ENCODE results near the gene CNTRL. TPM values are rescaled to one million over a fixed set of nuclear protein-coding genes. Genes with fewer than 3 reads are reported as not detected.

The CNTRL gene
- polyA plus RNA-seq, 1 of the 3 experiments (the other 2 are of a cell fraction), result 3.6 TPM

DNA sequence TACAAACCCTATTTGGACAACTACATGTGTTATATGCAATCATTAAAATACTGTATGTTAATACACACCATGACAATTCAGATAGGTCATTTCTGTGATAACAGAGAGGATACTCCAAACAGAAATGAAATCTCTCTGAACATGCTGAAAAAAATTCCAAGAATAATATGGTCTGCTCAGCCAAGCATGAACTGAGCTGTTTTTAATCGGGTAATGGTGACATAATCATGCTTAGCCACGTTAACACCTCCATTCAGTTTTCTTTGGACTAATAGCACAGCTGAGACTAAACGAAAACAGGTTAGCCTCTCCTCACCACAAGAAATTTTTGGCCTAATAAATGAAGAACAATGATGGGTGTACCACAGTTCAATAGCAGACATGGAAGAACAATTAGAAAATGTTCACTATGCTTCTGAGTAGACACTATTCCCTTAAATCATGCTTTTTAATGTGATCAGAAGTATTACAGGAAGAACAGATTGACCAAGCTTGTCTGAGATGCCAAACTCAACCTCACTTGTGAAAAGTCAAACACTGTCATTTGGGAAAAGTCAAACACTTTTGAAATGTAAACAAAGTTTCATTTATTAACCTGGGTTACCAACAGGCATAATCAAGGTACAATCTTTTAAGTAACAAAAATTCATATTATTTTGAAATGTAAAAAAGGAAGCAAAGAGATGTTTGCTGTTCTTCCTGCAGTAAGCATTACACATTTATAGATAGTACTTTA, 107.5 kb downstream of the CNTRL start:
- Histone ChIP-seq H3K79me2 (ENCODE audit: insufficient read depth) (peaks cover 83% of the 10 kb centered on the region), H3K9ac (no peak overlapping the region), H4K20me1 (ENCODE audit: insufficient read depth) (peaks cover 28% of the 10 kb centered on the region), H3K9me2 (no peaks in the 10 kb centered on the region), H3K36me3 (replicated peaks in 1 of 2; ENCODE audit: control insufficient read depth in 1 of 2, insufficient read depth in 2 of 2, low read length in 1 of 2) (peaks cover 66 to 78% of the 10 kb centered on the region in 2 experiments), H2AFZ (ENCODE audit: low read depth) (no peak overlapping the region), H3K4me1 (ENCODE audit: control insufficient read depth in 1 of 2, insufficient read depth in 2 of 2, low read depth in 1 of 2, low read length in 1 of 2) (peaks cover 0 to 6% of the 10 kb centered on the region in 2 experiments; a peak in 1 of 4 replicates), H3K27ac (ENCODE audit: low read depth in 2 of 2, low read length in 1 of 2) (no peak overlapping the region), H3K4me3 (ENCODE audit: low read depth in 2 of 2, low read length in 1 of 2) (no peak overlapping the region), H3F3A (replicated peaks; ENCODE audit: insufficient read depth) (no peaks in the 10 kb centered on the region), H3K9me3 (no peaks in the 10 kb centered on the region), H3K27me3 (ENCODE audit: insufficient read depth) (no peaks in the 10 kb centered on the region), H3K4me2 (no peak overlapping the region)
- DNase-seq, result no peak
- WGBS (ENCODE audit: low lambda C conversion rate), result 98% methylated on average over 3 of the region's 3 CpGs
- POLR2A ChIA-PET, result interaction anchor here (0.6 kb wide), 1 partner anchor 96 kb away, joined by 3 read pairs; no protein-coding TSS in a partner anchor
- CTCF ChIA-PET, result interaction anchor here (0.9 kb wide), 1 partner anchor 138 kb away, joined by 3 read pairs; no protein-coding TSS in a partner anchor
- no peak for TF ChIP-seq SIN3A (IDR thresholded peaks at IDR 0.05; ENCODE audit: borderline replicate concordance, low read depth, low read length)
- TF ChIP-seq, protein P1, sequence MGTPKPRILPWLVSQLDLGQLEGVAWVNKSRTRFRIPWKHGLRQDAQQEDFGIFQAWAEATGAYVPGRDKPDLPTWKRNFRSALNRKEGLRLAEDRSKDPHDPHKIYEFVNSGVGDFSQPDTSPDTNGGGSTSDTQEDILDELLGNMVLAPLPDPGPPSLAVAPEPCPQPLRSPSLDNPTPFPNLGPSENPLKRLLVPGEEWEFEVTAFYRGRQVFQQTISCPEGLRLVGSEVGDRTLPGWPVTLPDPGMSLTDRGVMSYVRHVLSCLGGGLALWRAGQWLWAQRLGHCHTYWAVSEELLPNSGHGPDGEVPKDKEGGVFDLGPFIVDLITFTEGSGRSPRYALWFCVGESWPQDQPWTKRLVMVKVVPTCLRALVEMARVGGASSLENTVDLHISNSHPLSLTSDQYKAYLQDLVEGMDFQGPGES (IDR thresholded peaks at IDR 0.05; ENCODE audit: low read depth, low read length), result no peak
- TF ChIP-seq, protein P2, sequence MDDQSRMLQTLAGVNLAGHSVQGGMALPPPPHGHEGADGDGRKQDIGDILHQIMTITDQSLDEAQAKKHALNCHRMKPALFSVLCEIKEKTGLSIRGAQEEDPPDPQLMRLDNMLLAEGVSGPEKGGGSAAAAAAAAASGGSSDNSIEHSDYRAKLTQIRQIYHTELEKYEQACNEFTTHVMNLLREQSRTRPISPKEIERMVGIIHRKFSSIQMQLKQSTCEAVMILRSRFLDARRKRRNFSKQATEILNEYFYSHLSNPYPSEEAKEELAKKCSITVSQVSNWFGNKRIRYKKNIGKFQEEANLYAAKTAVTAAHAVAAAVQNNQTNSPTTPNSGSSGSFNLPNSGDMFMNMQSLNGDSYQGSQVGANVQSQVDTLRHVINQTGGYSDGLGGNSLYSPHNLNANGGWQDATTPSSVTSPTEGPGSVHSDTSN (IDR thresholded peaks at IDR 0.05), result no peak
- TF ChIP-seq, protein P3, sequence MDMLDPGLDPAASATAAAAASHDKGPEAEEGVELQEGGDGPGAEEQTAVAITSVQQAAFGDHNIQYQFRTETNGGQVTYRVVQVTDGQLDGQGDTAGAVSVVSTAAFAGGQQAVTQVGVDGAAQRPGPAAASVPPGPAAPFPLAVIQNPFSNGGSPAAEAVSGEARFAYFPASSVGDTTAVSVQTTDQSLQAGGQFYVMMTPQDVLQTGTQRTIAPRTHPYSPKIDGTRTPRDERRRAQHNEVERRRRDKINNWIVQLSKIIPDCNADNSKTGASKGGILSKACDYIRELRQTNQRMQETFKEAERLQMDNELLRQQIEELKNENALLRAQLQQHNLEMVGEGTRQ (IDR thresholded peaks at IDR 0.05; ENCODE audit: borderline replicate concordance, low read depth, low read length), result no peak
- TF ChIP-seq YY1 (IDR thresholded peaks at IDR 0.05; ENCODE audit: low read depth), result no peak
- no peak for TF ChIP-seq EP300 (IDR thresholded peaks at IDR 0.05; ENCODE audit: borderline replicate concordance in 1 of 2, low read depth in 1 of 2, low read length in 1 of 2)

DNA sequence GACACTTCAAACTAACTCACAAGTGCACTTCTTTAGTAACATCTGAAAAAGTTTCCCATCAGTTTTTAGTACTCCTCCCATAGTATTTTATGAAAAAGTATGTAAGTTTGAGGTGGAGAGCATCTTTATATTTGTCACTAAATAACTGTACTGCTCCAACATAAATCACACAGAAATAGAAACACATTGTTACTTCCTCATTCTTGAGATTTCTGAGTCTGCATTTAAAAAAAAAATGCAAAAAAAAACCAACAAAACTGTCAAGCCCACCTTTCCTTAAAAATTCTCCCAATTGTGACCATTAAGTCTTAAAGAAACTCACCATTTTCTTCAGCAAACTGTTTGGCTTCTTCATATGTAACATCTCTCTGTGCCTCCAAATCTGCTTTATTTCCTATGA, 108.2 kb downstream of the CNTRL start:
- Histone ChIP-seq H3K4me3 (ENCODE audit: low read depth in 2 of 2, low read length in 1 of 2) (no peak overlapping the region), H3K4me1 (ENCODE audit: control insufficient read depth in 1 of 2, insufficient read depth in 2 of 2, low read depth in 1 of 2, low read length in 1 of 2) (peaks cover 0 to 6% of the 10 kb centered on the region in 2 experiments; a peak in 1 of 4 replicates), H3K9me2 (no peaks in the 10 kb centered on the region), H2AFZ (ENCODE audit: low read depth) (no peak overlapping the region), H3K36me3 (replicated peaks in 1 of 2; ENCODE audit: control insufficient read depth in 1 of 2, insufficient read depth in 2 of 2, low read length in 1 of 2) (peaks cover 61 to 72% of the 10 kb centered on the region in 2 experiments), H3K9ac (no peak overlapping the region), H3F3A (replicated peaks; ENCODE audit: insufficient read depth) (no peaks in the 10 kb centered on the region), H3K27me3 (ENCODE audit: insufficient read depth) (no peaks in the 10 kb centered on the region), H3K4me2 (no peak overlapping the region), H3K9me3 (no peaks in the 10 kb centered on the region), H3K27ac (ENCODE audit: low read depth in 2 of 2, low read length in 1 of 2) (no peak overlapping the region), H4K20me1 (ENCODE audit: insufficient read depth) (peaks cover 35% of the 10 kb centered on the region), H3K79me2 (ENCODE audit: insufficient read depth) (peaks cover 86% of the 10 kb centered on the region)
- POLR2A ChIA-PET, result no interaction called here
- CTCF ChIA-PET, result no interaction called here
- TF ChIP-seq, protein P4, sequence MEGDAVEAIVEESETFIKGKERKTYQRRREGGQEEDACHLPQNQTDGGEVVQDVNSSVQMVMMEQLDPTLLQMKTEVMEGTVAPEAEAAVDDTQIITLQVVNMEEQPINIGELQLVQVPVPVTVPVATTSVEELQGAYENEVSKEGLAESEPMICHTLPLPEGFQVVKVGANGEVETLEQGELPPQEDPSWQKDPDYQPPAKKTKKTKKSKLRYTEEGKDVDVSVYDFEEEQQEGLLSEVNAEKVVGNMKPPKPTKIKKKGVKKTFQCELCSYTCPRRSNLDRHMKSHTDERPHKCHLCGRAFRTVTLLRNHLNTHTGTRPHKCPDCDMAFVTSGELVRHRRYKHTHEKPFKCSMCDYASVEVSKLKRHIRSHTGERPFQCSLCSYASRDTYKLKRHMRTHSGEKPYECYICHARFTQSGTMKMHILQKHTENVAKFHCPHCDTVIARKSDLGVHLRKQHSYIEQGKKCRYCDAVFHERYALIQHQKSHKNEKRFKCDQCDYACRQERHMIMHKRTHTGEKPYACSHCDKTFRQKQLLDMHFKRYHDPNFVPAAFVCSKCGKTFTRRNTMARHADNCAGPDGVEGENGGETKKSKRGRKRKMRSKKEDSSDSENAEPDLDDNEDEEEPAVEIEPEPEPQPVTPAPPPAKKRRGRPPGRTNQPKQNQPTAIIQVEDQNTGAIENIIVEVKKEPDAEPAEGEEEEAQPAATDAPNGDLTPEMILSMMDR (IDR thresholded peaks at IDR 0.05), result no peak
- peak; percentile 62; the same call in 1 of the 2 replicates for TF ChIP-seq ELF1 (IDR thresholded peaks at IDR 0.05)
- DNase-seq, result no peak
